ENCODE data around the gene TRANK1.

DNA sequence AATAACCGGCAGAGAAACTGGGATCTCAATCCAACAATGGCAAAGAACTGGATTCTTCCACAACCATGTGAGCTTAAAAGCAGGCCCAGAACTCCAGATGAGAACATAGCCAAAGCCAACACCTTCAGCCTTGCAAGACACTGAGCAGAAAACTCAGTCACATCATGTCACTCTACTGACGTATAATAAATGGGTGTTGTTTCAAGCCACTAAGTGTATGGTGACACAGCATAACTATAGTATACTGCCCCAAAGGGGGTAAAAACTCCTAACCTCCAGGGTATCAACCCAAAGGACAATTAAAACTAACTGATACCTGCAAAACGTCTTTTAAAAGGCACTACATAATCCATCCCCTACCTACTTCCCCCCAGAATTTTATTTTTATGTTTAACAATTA lies 69.5 kb downstream of the TRANK1 start:
- TF ChIP-seq, protein P1, sequence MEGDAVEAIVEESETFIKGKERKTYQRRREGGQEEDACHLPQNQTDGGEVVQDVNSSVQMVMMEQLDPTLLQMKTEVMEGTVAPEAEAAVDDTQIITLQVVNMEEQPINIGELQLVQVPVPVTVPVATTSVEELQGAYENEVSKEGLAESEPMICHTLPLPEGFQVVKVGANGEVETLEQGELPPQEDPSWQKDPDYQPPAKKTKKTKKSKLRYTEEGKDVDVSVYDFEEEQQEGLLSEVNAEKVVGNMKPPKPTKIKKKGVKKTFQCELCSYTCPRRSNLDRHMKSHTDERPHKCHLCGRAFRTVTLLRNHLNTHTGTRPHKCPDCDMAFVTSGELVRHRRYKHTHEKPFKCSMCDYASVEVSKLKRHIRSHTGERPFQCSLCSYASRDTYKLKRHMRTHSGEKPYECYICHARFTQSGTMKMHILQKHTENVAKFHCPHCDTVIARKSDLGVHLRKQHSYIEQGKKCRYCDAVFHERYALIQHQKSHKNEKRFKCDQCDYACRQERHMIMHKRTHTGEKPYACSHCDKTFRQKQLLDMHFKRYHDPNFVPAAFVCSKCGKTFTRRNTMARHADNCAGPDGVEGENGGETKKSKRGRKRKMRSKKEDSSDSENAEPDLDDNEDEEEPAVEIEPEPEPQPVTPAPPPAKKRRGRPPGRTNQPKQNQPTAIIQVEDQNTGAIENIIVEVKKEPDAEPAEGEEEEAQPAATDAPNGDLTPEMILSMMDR (IDR thresholded peaks at IDR 0.05; ENCODE audit: insufficient read depth, low read length, poor library complexity, severe bottlenecking): no peak
- no peak for TF ChIP-seq EZH2phosphoT487 (conservative IDR thresholded peaks at IDR 0.05; ENCODE audit: low read length)
